HEK293 (cell line): ENCODE data around the gene MUC20.

Source experiments
- CTCF ChIP-seq: fragments of 450-650 bp; formaldehyde crosslinking; IDR thresholded peaks from 2 replicates; pipeline ENCODE4 v1.5.1; 2016; ENCODE audit warnings: missing biosample characterization, missing genetic modification characterization
- SETDB1 ChIP-seq: IDR thresholded peaks from one replicate; pipeline ENCODE4 v1.6.1; 2017; ENCODE audit warnings: mild to moderate bottlenecking, low read length, moderate library complexity, mixed read lengths; ENCODE audit not compliant: insufficient read length
- ZNF274 ChIP-seq, 2 experiments: fragments of 200-500 bp in 1 of 2; fragments of 450-650 bp in 1 of 2; sonication (Bioruptor generic) in 1 of 2; formaldehyde crosslinking in 1 of 2; IDR thresholded peaks; 2 replicates each; pipeline versions ENCODE4 v1.5.1 to v1.6.1; 2014 to 2016; ENCODE audit warnings: borderline replicate concordance in 1 of 2, inconsistent platforms in 1 of 2, low read length in 1 of 2, missing biosample characterization in 1 of 2, missing genetic modification characterization in 1 of 2
- ZNF473 ChIP-seq: fragments of 450-650 bp; formaldehyde crosslinking; IDR thresholded peaks from 2 replicates; pipeline ENCODE4 v1.5.1; 2017; ENCODE audit warnings: missing biosample characterization, missing genetic modification characterization
- ZNF580 ChIP-seq: fragments of 450-650 bp; formaldehyde crosslinking; IDR thresholded peaks from 2 replicates; pipeline ENCODE4 v1.5.1; 2016; ENCODE audit warnings: missing biosample characterization, missing genetic modification characterization
- ZNF701 ChIP-seq: fragments of 450-650 bp; formaldehyde crosslinking; IDR thresholded peaks from 2 replicates; pipeline ENCODE4 v1.5.1; 2016; ENCODE audit warnings: missing biosample characterization, missing genetic modification characterization
- ZNF830 ChIP-seq: fragments of 450-650 bp; IDR thresholded peaks from 2 replicates; pipeline ENCODE4 v1.5.0; 2018; ENCODE audit warnings: missing biosample characterization, missing genetic modification characterization, low read depth, mild to moderate bottlenecking, moderate library complexity

- TF ChIP-seq ZNF473, result no peak
- no peak for TF ChIP-seq ZNF701 (tag by site-specific recombination)
- TF ChIP-seq CTCF, result no peak
- TF ChIP-seq ZNF274 (IDR thresholded peaks at IDR 0.05; ENCODE audit: low read length), result no peak
- TF ChIP-seq ZNF274 (tag by site-specific recombination; IDR thresholded peaks at IDR 0.05; ENCODE audit: borderline replicate concordance), result no peak
- no peak for TF ChIP-seq ZNF580 (tag by site-specific recombination)
- TF ChIP-seq SETDB1, result no peak
- TF ChIP-seq ZNF830 (tag by site-specific recombination), result no peak
Measured at GRCh38 chr3:195757827-195758226, 37.0 kb downstream of the MUC20 start.
